ENCODE data around the gene ACTR2. TPM values are rescaled to one million over a fixed set of nuclear protein-coding genes. Genes with fewer than 3 reads are reported as not detected.
"Not testable (repeated sequence)": the region's sequence is repeated elsewhere in the genome, so short reads cannot be mapped to it uniquely, and the experiment has no call there.

ACTR2 gene
- total RNA-seq, 1 donor: 127 TPM

- TF ChIP-seq CTCF (IDR thresholded peaks at IDR 0.05; ENCODE audit: insufficient read depth, low read length): no peak
- DNase-seq (ENCODE audit: low read depth): no peak
Observed at GRCh38 chr2:65314801-65315441, 87.3 kb downstream of the ACTR2 start.

GRCh38 chr2:65316072-65316471, 88.4 kb downstream of the ACTR2 start:
- no peak for TF ChIP-seq CTCF (IDR thresholded peaks at IDR 0.05; ENCODE audit: insufficient read depth, low read length)
- peak; percentile 91 for DNase-seq (ENCODE audit: low read depth)
- no peak overlapping the region for H3K4me3 ChIP-seq (ENCODE audit: low read depth, low read length)

More at GRCh38 chr2:65314801-65315441, 87.3 kb downstream of the ACTR2 start:
- H3K4me3 ChIP-seq (ENCODE audit: low read depth, low read length): no peak overlapping the region

- DNase-seq (ENCODE audit: low read depth); H3K4me3 ChIP-seq (ENCODE audit: low read depth, low read length): not testable (repeated sequence)
Observed at GRCh38 chr2:65317351-65317750, 89.7 kb downstream of the ACTR2 start.

GRCh38 chr2:65317841-65318240, 90.2 kb downstream of the ACTR2 start:
- H3K4me3 ChIP-seq (ENCODE audit: low read depth, low read length): no peak overlapping the region
- DNase-seq (ENCODE audit: low read depth): no peak
- no peak for TF ChIP-seq CTCF (IDR thresholded peaks at IDR 0.05; ENCODE audit: insufficient read depth, low read length)

- DNase-seq (ENCODE audit: low read depth): no peak
- H3K4me3 ChIP-seq (ENCODE audit: low read depth, low read length): no peak overlapping the region
- TF ChIP-seq CTCF (IDR thresholded peaks at IDR 0.05; ENCODE audit: insufficient read depth, low read length): no peak
Observed at GRCh38 chr2:65319072-65319673, 91.5 kb downstream of the ACTR2 start.

GRCh38 chr2:65319674-65320041, 92.0 kb downstream of the ACTR2 start:
- no peak for TF ChIP-seq CTCF (IDR thresholded peaks at IDR 0.05; ENCODE audit: insufficient read depth, low read length)
- no peak overlapping the region for H3K4me3 ChIP-seq (ENCODE audit: low read depth, low read length)
- DNase-seq (ENCODE audit: low read depth): no peak

GRCh38 chr2:65320042-65320725, 92.6 kb downstream of the ACTR2 start:
- peak overlapping the region; percentile 3 for H3K4me3 ChIP-seq (ENCODE audit: low read depth, low read length)
- DNase-seq (ENCODE audit: low read depth): peak; percentile 87
- peak; percentile 70 for TF ChIP-seq CTCF (IDR thresholded peaks at IDR 0.05; ENCODE audit: insufficient read depth, low read length)
